ENCODE data around the gene ACAN. TPM values are rescaled to one million over a fixed set of nuclear protein-coding genes. Genes with fewer than 3 reads are reported as not detected.

The ACAN gene
- total and polyA plus RNA-seq, 9 of the 15 experiments (the other 6 are each of a cell fraction or from before 2014, with no cell fraction given) = not detected

DNA sequence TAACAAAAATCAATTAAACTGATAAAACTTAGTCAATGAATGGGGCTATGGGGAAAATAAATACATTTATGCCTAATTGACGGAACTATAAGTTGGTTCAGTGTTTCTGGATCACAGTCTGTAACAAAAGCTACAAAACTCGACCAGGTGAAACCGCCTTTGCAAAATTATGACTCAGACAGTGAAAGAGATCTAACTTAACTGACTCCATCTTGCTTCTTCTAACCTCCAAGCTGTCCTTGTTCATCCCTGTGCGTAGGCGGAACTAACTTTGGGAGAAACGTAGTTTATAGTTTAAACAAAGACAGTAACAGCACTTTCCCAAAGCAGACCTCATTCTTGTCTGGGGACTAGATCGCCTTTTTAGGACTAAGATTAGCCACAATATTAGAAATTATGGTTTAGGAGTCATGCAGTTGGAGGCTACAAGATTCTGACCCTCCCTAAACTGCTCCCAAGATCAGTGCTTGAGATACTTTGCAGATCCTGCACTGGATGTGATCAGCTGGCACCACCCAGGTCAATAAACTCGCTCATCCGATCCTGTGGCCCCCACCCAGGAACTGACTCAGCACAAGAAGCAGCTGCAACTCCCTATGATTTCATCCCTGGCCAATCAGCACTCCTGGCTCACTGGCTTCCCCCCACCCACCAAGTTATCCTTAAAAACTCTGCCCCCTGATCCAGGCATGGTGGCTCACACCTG is 117.1 kb downstream of the ACAN start (continued):
- TF ChIP-seq ZNF639 (CRISPR knock-in tag; conservative IDR thresholded peaks at IDR 0.05 in 1 of 2, IDR thresholded peaks at IDR 0.05 in 1 of 2) (peak in 1 of 2 experiments; percentile 88; a peak in 2 of 4 replicates), ZNF644 (tag; IDR thresholded peaks at IDR 0.05; ENCODE audit: low read depth) (peak; percentile 83; the same call in 1 of the 2 replicates), NR2C1 (IDR thresholded peaks at IDR 0.05) (no peak), NR2C1 (tag; IDR thresholded peaks at IDR 0.05) (peak; percentile 90), MAFG (tag; conservative IDR thresholded peaks at IDR 0.05) (peak; percentile 76), SMAD3 (CRISPR knock-in tag; conservative IDR thresholded peaks at IDR 0.05) (peak; percentile 30), ZNF316 (IDR thresholded peaks at IDR 0.05) (peak; percentile 96), PYGO2 (tag; IDR thresholded peaks at IDR 0.05) (peak; percentile 88), NBN (IDR thresholded peaks at IDR 0.05; ENCODE audit: low read depth) (no peak), FOXM1 (IDR thresholded peaks at IDR 0.05; ENCODE audit: low read depth) (no peak), FOXM1 (CRISPR knock-in tag; IDR thresholded peaks at IDR 0.05; ENCODE audit: low read depth) (no peak), MAFK (IDR thresholded peaks at IDR 0.05; ENCODE audit: low read length) (peak; percentile 60; the same call in 1 of the 2 replicates), HDAC2 (IDR thresholded peaks at IDR 0.05) (peak; percentile 25; the same call in 1 of the 2 replicates), NFE2 (IDR thresholded peaks at IDR 0.05; ENCODE audit: low read depth) (peak; percentile 91), JUND (IDR thresholded peaks at IDR 0.05; ENCODE audit: borderline replicate concordance, low read depth, low read length) (peak; percentile 69), JUND (tag; IDR thresholded peaks at IDR 0.05; ENCODE audit: borderline replicate concordance, low read depth, low read length) (peak; percentile 34; the same call in 1 of the 3 replicates), FOXA1 (IDR thresholded peaks at IDR 0.05; ENCODE audit: borderline replicate concordance) (no peak), CREB1 (IDR thresholded peaks at IDR 0.05) (no peak), CREB1 (CRISPR knock-in tag; IDR thresholded peaks at IDR 0.05) (no peak)
- TF ChIP-seq, protein P1, sequence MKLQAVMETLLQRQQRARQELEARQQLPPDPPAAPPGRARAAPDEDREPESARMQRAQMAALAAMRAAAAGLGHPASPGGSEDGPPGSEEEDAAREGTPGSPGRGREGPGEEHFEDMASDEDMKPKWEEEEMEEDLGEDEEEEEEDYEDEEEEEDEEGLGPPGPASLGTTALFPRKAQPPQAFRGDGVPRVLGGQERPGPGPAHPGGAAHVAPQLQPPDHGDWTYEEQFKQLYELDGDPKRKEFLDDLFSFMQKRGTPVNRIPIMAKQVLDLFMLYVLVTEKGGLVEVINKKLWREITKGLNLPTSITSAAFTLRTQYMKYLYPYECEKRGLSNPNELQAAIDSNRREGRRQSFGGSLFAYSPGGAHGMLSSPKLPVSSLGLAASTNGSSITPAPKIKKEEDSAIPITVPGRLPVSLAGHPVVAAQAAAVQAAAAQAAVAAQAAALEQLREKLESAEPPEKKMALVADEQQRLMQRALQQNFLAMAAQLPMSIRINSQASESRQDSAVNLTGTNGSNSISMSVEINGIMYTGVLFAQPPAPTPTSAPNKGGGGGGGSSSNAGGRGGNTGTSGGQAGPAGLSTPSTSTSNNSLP (IDR thresholded peaks at IDR 0.05; ENCODE audit: borderline replicate concordance, low read depth, low read length) = 0 out of 2 replicates have a peak, but pooled peaks have one; percentile 20
- TF ChIP-seq, protein P2, sequence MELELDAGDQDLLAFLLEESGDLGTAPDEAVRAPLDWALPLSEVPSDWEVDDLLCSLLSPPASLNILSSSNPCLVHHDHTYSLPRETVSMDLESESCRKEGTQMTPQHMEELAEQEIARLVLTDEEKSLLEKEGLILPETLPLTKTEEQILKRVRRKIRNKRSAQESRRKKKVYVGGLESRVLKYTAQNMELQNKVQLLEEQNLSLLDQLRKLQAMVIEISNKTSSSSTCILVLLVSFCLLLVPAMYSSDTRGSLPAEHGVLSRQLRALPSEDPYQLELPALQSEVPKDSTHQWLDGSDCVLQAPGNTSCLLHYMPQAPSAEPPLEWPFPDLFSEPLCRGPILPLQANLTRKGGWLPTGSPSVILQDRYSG (tag; conservative IDR thresholded peaks at IDR 0.05; ENCODE audit: low read depth) = peak; percentile 91

Measured in K562 (cell line).